ENCODE data around the gene PLA2G4A. TPM values are rescaled to one million over a fixed set of nuclear protein-coding genes. Genes with fewer than 3 reads are reported as not detected.

Gene PLA2G4A
- total and polyA plus RNA-seq, 9 donors, result 1.7 to 19.0 (median 9.0) TPM

DNA sequence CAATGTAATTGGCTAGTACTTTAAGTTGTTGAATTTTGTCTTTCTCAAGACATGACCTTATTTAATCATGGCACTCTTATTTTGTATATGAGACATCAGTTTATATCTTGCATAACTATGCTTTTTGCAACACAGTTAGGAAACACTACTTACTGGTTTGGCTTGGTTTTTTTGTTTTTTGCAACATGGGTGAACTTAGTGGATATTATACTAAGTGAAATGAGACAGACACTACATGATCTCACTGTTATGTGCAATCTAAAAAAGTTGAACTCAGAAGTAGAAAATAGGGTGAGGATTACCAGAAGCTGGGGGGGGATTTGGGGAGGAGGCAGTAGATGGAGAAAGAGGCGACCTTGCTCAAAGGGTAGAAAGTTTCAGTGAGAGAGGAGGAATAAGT is 132.1 kb downstream of the PLA2G4A start:
- no peaks in the 10 kb centered on the region for H3K27me3 ChIP-seq
- no peaks in the 10 kb centered on the region for H3K9me3 ChIP-seq
- no peak overlapping the region for H3K27ac ChIP-seq
- intact Hi-C loops (cut with DNase I), result no loop called here
- no peak for DNase-seq
- H3K4me3 ChIP-seq, result no peak overlapping the region
- TF ChIP-seq, protein P1, sequence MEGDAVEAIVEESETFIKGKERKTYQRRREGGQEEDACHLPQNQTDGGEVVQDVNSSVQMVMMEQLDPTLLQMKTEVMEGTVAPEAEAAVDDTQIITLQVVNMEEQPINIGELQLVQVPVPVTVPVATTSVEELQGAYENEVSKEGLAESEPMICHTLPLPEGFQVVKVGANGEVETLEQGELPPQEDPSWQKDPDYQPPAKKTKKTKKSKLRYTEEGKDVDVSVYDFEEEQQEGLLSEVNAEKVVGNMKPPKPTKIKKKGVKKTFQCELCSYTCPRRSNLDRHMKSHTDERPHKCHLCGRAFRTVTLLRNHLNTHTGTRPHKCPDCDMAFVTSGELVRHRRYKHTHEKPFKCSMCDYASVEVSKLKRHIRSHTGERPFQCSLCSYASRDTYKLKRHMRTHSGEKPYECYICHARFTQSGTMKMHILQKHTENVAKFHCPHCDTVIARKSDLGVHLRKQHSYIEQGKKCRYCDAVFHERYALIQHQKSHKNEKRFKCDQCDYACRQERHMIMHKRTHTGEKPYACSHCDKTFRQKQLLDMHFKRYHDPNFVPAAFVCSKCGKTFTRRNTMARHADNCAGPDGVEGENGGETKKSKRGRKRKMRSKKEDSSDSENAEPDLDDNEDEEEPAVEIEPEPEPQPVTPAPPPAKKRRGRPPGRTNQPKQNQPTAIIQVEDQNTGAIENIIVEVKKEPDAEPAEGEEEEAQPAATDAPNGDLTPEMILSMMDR (IDR thresholded peaks at IDR 0.05), result no peak
- TF ChIP-seq POLR2A (IDR thresholded peaks at IDR 0.05) (no peak), EP300 (IDR thresholded peaks at IDR 0.05) (no peak)
- WGBS, 3 donors, result 86 to 95% (median 91%) methylated on average over 1 of the region's 1 CpG
- no peaks in the 10 kb centered on the region for H3K36me3 ChIP-seq
- no peaks in the 10 kb centered on the region for H3K4me1 ChIP-seq (ENCODE audit: insufficient read depth)

DNA sequence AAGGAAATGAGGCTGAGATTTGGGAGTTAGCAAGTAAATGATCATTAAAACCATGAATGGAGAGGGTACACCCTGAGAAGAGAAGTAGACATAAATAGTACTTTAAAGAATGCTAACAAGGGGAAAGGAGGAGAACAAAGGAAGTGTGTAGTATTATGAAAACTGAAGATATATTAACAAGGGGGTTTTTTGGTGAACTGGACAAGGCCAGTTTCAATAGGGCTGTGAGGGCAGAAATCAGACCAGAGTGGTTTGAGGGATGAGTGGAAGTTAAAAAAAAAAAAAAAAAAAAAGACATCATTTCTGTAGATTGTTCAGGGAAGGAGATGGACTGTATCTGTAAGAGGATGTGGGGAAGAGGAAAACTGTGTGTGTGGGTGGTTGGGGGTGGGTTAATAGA is 137.1 kb downstream of the PLA2G4A start:
- H3K27ac ChIP-seq, result no peak overlapping the region
- H3K36me3 ChIP-seq, result no peaks in the 10 kb centered on the region
- H3K9me3 ChIP-seq, result no peaks in the 10 kb centered on the region
- intact Hi-C loops (cut with DNase I), result no loop called here
- no peaks in the 10 kb centered on the region for H3K27me3 ChIP-seq
- no peak overlapping the region for H3K4me3 ChIP-seq
- TF ChIP-seq EP300 (IDR thresholded peaks at IDR 0.05) (no peak), POLR2A (IDR thresholded peaks at IDR 0.05) (no peak)
- TF ChIP-seq, protein P1 (IDR thresholded peaks at IDR 0.05), result no peak
- H3K4me1 ChIP-seq (ENCODE audit: insufficient read depth), result no peaks in the 10 kb centered on the region
- DNase-seq, result no peak

DNA sequence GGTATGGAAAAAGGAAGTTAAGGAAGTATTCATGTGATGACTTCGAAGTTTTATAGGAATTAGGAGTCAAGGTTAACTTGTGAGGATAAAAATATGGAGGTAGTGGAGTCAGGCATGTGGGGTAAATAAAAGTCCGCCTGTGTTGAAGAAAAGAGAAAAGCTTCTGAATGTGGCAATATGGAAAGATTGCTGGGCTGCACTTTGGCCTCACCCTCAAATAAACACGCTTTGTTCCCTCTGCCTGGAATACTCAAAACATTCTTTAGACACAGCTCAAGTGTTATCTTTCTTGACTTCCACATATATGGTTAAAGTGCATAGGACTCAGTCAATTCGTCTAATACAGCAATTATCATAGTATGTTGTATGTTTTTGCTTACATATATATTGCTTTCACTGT is 137.7 kb downstream of the PLA2G4A start:
- intact Hi-C loops (cut with DNase I), result no loop called here
- H3K9me3 ChIP-seq, result no peaks in the 10 kb centered on the region
- 75 to 85% (median 82%) methylated on average over 4 of the region's 4 CpGs for WGBS, 3 donors
- TF ChIP-seq POLR2A (IDR thresholded peaks at IDR 0.05) (no peak), EP300 (IDR thresholded peaks at IDR 0.05) (no peak)
- TF ChIP-seq, protein P1 (IDR thresholded peaks at IDR 0.05), result no peak
- H3K4me3 ChIP-seq, result no peak overlapping the region
- H3K4me1 ChIP-seq (ENCODE audit: insufficient read depth), result no peaks in the 10 kb centered on the region
- H3K27ac ChIP-seq, result no peak overlapping the region
- H3K27me3 ChIP-seq, result no peaks in the 10 kb centered on the region
- H3K36me3 ChIP-seq, result no peaks in the 10 kb centered on the region
- no peak for DNase-seq

DNA sequence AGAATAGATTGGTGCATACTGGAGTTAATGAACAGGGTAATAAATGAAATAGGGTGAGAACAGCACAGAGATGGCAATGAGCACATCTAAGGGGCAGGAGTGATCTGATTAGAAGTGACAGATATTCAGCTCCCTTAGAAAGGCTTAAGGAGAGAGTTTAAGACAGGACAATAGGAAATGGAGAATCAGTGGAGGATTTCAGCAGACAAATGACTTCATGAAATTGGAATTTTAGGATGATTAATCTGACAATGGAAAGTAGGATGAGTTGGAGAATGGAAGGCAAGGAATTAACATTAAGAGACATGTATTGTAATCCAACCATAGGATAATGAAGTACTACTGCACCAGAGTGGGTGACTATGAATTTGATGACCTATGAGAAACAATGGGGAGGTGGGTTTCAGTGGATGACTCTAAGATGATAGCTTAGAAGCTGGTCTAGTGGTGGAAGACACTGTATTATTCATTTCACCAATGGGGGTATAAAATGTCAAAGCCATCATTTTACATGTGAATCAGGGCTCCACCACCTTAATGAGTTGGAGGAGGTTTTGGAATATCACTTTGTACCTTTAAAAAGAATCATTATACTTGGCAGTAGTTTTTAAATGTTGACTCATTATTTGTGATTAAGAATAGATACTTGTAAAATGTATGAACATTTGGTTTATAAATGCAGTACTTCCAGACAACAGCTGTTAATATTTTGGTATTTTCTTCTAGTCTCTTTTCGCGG is 139.1 kb downstream of the PLA2G4A start:
- Histone ChIP-seq H3K36me3 (no peaks in the 10 kb centered on the region), H3K9me3 (no peaks in the 10 kb centered on the region), H3K27me3 (no peaks in the 10 kb centered on the region), H3K27ac (no peak overlapping the region), H3K4me1 (ENCODE audit: insufficient read depth) (no peaks in the 10 kb centered on the region), H3K4me3 (no peak overlapping the region)
- TF ChIP-seq POLR2A (IDR thresholded peaks at IDR 0.05) (no peak), EP300 (IDR thresholded peaks at IDR 0.05) (no peak)
- TF ChIP-seq, protein P1 (IDR thresholded peaks at IDR 0.05), result no peak
- DNase-seq, result no peak
- WGBS, 3 donors, result 8 to 31% (median 11%) methylated on average over 2 of the region's 2 CpGs
- intact Hi-C loops (cut with DNase I), result no loop called here
